ENCODE results near the gene SSPN. TPM values are rescaled to one million over a fixed set of nuclear protein-coding genes. Genes with fewer than 3 reads are reported as not detected.

The SSPN gene
- total RNA-seq, 1 experiment from 2014 or later, result 1.8 TPM

DNA sequence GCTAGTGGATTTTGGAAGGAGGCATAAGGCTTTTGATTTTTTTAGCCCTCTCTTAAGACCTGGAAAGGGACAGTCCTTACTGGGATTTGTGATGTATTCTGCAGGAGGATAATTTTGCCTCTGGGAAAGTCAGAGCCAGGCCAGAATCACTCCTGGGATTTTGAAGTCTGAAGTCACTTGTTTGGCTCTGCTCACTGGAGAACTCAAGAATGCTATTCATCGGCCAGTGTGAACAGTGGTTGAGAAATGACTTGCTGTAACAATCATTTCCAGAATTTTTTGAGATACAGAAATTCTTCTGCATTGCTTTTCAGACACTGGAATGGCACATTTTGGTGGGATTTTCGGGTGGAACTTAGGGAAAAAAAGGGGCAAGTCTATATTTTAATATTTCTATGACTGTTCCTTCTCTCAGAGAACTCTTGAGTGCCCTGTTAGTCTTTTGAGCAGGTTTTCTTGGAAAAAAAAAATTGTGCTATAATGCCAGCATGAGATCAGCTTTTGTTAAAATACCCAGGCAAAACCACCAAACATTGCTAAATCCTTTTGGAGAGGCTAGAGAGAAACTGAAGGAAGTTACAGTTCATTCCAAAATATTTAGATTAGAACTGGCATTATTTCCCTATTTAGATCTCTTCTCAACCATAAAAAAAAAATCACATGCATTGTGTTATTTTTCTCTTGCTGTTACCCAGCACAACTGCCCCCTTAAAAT lies 44.5 kb upstream of the SSPN start:
- Mint-ChIP-seq H3K4me1 (peaks cover 26% of the 10 kb centered on the region), H3K27me3 (ENCODE audit: low read depth) (no peaks in the 10 kb centered on the region), H3K4me3 (no peak overlapping the region), H3K27ac (no peak overlapping the region), H3K36me3 (no peaks in the 10 kb centered on the region), H3K9me3 (peaks cover 3% of the 10 kb centered on the region; the same call in 1 of the 2 replicates)
- DNase-seq (ENCODE audit: low spot score) (no peak), ATAC-seq (no peak)
- ChIA-PET POLR2A (no interaction called here), CTCF (interaction anchor here (0.6 to 0.8 kb wide), 2 partner anchors 255 to 274 kb away, joined by 3 read pairs; no protein-coding TSS in a partner anchor)
- TF ChIP-seq, protein P1, sequence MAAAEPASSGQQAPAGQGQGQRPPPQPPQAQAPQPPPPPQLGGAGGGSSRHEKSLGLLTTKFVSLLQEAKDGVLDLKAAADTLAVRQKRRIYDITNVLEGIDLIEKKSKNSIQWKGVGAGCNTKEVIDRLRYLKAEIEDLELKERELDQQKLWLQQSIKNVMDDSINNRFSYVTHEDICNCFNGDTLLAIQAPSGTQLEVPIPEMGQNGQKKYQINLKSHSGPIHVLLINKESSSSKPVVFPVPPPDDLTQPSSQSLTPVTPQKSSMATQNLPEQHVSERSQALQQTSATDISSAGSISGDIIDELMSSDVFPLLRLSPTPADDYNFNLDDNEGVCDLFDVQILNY (CRISPR knock-in tag; IDR thresholded peaks at IDR 0.05), result no peak
- TF ChIP-seq, protein P2, sequence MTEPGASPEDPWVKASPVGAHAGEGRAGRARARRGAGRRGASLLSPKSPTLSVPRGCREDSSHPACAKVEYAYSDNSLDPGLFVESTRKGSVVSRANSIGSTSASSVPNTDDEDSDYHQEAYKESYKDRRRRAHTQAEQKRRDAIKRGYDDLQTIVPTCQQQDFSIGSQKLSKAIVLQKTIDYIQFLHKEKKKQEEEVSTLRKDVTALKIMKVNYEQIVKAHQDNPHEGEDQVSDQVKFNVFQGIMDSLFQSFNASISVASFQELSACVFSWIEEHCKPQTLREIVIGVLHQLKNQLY (CRISPR knock-in tag; IDR thresholded peaks at IDR 0.05), result no peak
- TF ChIP-seq GRHL2 (CRISPR knock-in tag; IDR thresholded peaks at IDR 0.05; ENCODE audit: insufficient replicate concordance, severe bottlenecking) (no peak), NFE2L1 (CRISPR knock-in tag; IDR thresholded peaks at IDR 0.05) (no peak), TCF7 (CRISPR knock-in tag; IDR thresholded peaks at IDR 0.05; ENCODE audit: low read depth) (no peak), RORB (CRISPR knock-in tag; IDR thresholded peaks at IDR 0.05) (no peak), JUN (CRISPR knock-in tag; IDR thresholded peaks at IDR 0.05) (no peak), CREB1 (CRISPR knock-in tag; IDR thresholded peaks at IDR 0.05) (no peak), HMGXB4 (CRISPR knock-in tag; IDR thresholded peaks at IDR 0.05) (no peak), ZNF396 (CRISPR knock-in tag; IDR thresholded peaks at IDR 0.05; ENCODE audit: borderline replicate concordance) (no peak)

DNA sequence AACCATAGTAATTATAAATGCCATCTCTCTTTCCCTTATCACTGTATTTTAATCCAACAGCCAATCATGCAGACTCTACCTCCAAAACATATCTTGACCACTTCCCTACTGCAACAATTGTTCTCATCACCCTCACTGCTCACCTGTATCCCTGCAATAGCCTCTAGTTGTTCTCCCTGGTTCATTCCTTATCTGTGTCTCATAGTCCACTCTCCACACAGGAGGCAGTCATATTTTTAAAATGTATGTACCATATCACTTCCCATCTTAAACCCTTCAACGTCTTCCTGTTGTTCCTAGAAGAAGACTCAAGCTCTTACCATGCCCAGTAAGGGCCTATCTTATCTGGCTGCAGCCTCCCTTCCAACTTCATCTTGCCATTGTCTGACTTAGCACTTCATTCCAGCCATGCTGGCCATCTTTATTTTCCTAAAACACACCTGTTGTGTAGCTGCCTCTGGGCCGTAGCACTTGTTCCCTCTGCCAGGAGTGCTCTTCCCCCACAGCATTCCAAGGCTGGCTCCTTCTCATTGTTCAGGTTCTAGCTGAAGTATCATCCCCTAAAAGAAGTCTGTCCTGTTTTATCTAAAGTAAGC lies 42.8 kb upstream of the SSPN start:
- peaks cover 3% of the 10 kb centered on the region; the same call in 1 of the 2 replicates for H3K9me3 Mint-ChIP-seq
- H3K27me3 Mint-ChIP-seq (ENCODE audit: low read depth), result no peaks in the 10 kb centered on the region
- TF ChIP-seq GABPB1 (CRISPR knock-in tag; IDR thresholded peaks at IDR 0.05) (no peak), JUN (CRISPR knock-in tag; IDR thresholded peaks at IDR 0.05) (no peak), ETV6 (CRISPR knock-in tag; IDR thresholded peaks at IDR 0.05) (no peak)
- TF ChIP-seq, protein P3, sequence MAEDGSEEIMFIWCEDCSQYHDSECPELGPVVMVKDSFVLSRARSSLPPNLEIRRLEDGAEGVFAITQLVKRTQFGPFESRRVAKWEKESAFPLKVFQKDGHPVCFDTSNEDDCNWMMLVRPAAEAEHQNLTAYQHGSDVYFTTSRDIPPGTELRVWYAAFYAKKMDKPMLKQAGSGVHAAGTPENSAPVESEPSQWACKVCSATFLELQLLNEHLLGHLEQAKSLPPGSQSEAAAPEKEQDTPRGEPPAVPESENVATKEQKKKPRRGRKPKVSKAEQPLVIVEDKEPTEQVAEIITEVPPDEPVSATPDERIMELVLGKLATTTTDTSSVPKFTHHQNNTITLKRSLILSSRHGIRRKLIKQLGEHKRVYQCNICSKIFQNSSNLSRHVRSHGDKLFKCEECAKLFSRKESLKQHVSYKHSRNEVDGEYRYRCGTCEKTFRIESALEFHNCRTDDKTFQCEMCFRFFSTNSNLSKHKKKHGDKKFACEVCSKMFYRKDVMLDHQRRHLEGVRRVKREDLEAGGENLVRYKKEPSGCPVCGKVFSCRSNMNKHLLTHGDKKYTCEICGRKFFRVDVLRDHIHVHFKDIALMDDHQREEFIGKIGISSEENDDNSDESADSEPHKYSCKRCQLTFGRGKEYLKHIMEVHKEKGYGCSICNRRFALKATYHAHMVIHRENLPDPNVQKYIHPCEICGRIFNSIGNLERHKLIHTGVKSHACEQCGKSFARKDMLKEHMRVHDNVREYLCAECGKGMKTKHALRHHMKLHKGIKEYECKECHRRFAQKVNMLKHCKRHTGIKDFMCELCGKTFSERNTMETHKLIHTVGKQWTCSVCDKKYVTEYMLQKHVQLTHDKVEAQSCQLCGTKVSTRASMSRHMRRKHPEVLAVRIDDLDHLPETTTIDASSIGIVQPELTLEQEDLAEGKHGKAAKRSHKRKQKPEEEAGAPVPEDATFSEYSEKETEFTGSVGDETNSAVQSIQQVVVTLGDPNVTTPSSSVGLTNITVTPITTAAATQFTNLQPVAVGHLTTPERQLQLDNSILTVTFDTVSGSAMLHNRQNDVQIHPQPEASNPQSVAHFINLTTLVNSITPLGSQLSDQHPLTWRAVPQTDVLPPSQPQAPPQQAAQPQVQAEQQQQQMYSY (CRISPR knock-in tag; IDR thresholded peaks at IDR 0.05), result no peak
- H3K4me1 Mint-ChIP-seq, result peaks cover 38% of the 10 kb centered on the region
- H3K4me3 Mint-ChIP-seq, result no peak overlapping the region
- H3K36me3 Mint-ChIP-seq, result no peaks in the 10 kb centered on the region
- ATAC-seq (no peak), DNase-seq (ENCODE audit: low spot score) (no peak)
- ChIA-PET POLR2A (no interaction called here), CTCF (no interaction called here)
- no peak overlapping the region for H3K27ac Mint-ChIP-seq
